ENCODE results near the gene LRRC32. TPM values are rescaled to one million over a fixed set of nuclear protein-coding genes. Genes with fewer than 3 reads are reported as not detected.

The LRRC32 gene
- total RNA-seq, 4 donors from 2014 or later = 10.0 to 121 (median 17.5) TPM

DNA sequence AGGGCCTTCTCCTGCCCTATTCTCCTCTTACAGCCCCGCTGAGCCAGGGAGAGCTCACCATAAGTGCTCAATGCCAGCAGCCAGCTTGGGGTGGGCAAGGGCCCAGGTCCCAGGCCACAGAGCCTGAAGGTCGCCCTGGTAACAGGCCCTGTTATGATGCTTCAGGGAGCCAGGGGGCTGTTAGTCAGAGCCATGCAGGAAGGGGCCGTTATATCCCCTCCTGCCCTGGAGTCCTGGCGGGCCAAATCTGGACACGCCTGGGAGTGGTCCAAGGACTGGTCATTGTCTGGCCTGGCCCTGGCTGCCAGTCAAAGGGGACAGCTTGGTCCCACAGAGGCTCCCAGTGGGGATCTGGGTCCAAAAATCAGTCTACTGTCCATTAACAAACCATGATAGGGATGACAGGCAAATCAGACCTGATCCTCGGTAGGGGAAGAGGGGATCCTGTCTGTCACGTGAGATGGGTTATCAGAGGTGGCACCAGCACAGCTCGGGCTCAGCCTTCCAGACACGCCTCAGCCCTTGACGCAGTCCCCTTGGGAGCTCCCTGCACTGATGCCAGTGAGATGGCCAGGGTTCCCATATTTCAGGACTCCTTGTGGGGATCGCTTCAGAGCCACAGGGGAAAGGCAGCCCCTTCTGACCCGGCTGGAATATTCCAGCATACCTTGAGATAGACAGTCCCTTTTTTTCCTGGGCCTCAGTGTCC, 55.9 kb downstream of the LRRC32 start:
- Histone ChIP-seq H3K9me3 (no peaks in the 10 kb centered on the region), H3K4me3 (no peak overlapping the region), H3K27ac (peak overlapping the region; percentile 50 to 84), H3K27me3 (no peaks in the 10 kb centered on the region), H3K36me3 (no peaks in the 10 kb centered on the region), H3K4me1 (peaks cover 0 to 4% of the 10 kb centered on the region in 2 donors)
- intact Hi-C loops (cut with DNase I; ENCODE audit: low total_unique reads) = no loop called here
- DNase-seq = peak; percentile 41 to 60
- TF ChIP-seq CTCF (IDR thresholded peaks at IDR 0.05) = no peak
- TF ChIP-seq POLR2A (IDR thresholded peaks at IDR 0.05) = no peak

DNA sequence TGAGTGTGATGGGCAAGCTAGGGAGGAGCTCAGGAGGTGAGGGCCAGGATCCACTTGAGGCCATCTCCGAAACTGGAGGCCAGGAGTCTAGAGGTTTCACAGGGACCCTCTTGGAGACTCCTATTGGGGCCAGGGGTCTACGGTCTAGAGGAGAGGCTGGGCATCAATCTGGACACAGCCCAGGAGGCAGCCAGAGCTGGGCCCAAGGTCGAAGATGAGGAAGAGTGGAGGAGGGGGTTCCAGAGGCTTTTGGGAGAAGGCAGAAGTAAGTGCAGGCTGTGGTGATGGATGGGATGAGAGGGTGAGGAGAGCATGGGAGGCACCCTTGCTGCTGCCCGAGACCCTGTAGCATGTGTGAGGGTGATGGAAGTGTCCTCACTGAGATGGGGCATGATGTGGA, 56.6 kb downstream of the LRRC32 start:
- TF ChIP-seq POLR2A (IDR thresholded peaks at IDR 0.05) = no peak
- TF ChIP-seq CTCF (IDR thresholded peaks at IDR 0.05) = no peak
- no peaks in the 10 kb centered on the region for H3K9me3 ChIP-seq
- no peaks in the 10 kb centered on the region for H3K36me3 ChIP-seq
- peaks cover 0 to 4% of the 10 kb centered on the region in 2 donors for H3K4me1 ChIP-seq
- H3K27me3 ChIP-seq = no peaks in the 10 kb centered on the region
- intact Hi-C loops (cut with DNase I; ENCODE audit: low total_unique reads) = no loop called here
- H3K4me3 ChIP-seq = no peak overlapping the region
- peak overlapping the region; percentile 50 to 84 for H3K27ac ChIP-seq
- no peak for DNase-seq

GRCh38 chr11:76612226-76612625, 58.3 kb downstream of the LRRC32 start:
- Histone ChIP-seq H3K9me3 (no peaks in the 10 kb centered on the region), H3K4me3 (no peak overlapping the region), H3K36me3 (no peaks in the 10 kb centered on the region), H3K27me3 (no peaks in the 10 kb centered on the region), H3K27ac (no peak overlapping the region), H3K4me1 (peaks cover 0 to 4% of the 10 kb centered on the region in 2 donors)
- TF ChIP-seq CTCF (IDR thresholded peaks at IDR 0.05) (no peak), POLR2A (IDR thresholded peaks at IDR 0.05) (no peak)
- no peak for DNase-seq
- intact Hi-C loops (cut with DNase I; ENCODE audit: low total_unique reads) = no loop called here

DNA sequence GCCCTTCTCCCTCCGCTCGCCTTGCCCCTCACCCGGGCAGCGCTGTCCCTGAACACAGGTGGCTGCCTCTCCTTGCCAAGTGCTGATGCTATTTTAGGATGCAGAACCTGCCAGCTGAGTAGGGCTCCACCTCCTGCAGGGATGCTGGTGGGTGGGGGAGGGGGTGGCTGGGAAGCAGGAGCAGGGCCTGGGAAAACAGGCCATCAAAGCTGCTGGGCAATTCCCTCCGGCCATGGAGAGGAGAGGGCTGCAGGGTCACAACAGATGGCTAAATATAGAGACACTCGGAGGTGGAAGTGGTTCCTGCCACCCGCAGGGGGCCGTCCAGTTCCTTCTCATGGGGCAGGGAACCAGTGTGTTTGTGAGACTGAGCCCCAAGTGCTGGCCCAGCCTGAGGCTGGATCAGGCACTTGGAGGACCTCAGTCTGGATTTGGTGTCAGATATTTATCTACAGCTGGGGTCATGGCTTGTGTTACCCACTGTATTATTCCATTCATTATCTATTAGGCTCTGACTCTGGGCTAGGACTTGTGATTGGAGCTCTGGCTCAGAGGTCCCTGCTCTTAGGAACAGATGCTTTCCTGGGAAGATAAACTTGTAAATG, 59.6 kb downstream of the LRRC32 start:
- Histone ChIP-seq H3K4me1 (peaks cover 0 to 4% of the 10 kb centered on the region in 2 donors), H3K27ac (peak overlapping the region in 1 of 2 donors; percentile 49), H3K4me3 (no peak overlapping the region), H3K27me3 (no peaks in the 10 kb centered on the region), H3K9me3 (no peaks in the 10 kb centered on the region), H3K36me3 (no peaks in the 10 kb centered on the region)
- no peak for DNase-seq
- TF ChIP-seq POLR2A (IDR thresholded peaks at IDR 0.05) = no peak
- TF ChIP-seq CTCF (IDR thresholded peaks at IDR 0.05) = peak in 1 of 4 experiments; percentile 10
- intact Hi-C loops (cut with DNase I; ENCODE audit: low total_unique reads) = no loop called here

DNA sequence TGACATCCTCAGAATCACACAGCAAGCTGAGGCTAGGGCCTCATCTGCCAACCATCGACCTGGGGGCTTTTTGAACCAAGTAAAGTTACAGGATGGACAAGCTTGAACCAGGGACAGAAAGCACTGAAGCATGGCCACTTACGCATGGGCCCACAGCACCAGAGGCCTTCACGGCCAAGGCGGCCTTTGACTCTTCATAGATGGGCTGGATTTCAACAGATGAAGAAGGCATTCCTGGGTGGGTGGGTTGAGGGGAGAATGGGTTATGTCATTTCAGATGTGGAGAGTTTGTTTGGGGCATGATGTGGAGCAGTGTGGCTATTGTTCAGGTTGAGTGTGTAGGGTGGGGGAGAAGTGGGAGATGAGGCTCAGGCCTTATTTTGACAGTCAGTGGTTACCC, 60.2 kb downstream of the LRRC32 start:
- intact Hi-C loops (cut with DNase I; ENCODE audit: low total_unique reads) = no loop called here
- Histone ChIP-seq H3K4me1 (peaks cover 0 to 4% of the 10 kb centered on the region in 2 donors), H3K4me3 (no peak overlapping the region), H3K27ac (peak overlapping the region in 1 of 2 donors; percentile 49), H3K9me3 (no peaks in the 10 kb centered on the region), H3K36me3 (no peaks in the 10 kb centered on the region), H3K27me3 (no peaks in the 10 kb centered on the region)
- DNase-seq = no peak
- no peak for TF ChIP-seq CTCF (IDR thresholded peaks at IDR 0.05)

Measured in uterus (tissue), 4 donors.